CD4-positive, alpha-beta memory T cell (primary cell): ENCODE results near the gene PRLHR. TPM values are rescaled to one million over a fixed set of nuclear protein-coding genes. Genes with fewer than 3 reads are reported as not detected.

Experiments used
- polyA plus RNA-seq, 2 donors: library from polyadenylated mRNA; unstranded; fragments of 300-500 nt; fragmentation: Illumina TruSeq; gene quantifications; one replicate each; pipeline ENCODE4 v1.2.3, GENCODE V29; 2021
- total RNA-seq, 2 experiments: library from RNA; stranded (reverse); gene quantifications; one replicate each; pipeline ENCODE4 v1.2.3, GENCODE V29; 2021

PRLHR gene
- total and polyA plus RNA-seq, 4 experiments from 2014 or later = not detected

Other genes with a start within 250 kb of the PRLHR start
- 10 to 100 TPM; 32.1 to 32.3 TPM for gene CACUL1, start 159.3 kb upstream of the PRLHR start, total RNA-seq
- gene CACUL1, start 159.3 kb upstream of the PRLHR start, polyA plus RNA-seq = 10 to 100 TPM; 14.9 to 30.5 TPM